ENCODE measurements around the gene PITRM1. TPM values are rescaled to one million over a fixed set of nuclear protein-coding genes. Genes with fewer than 3 reads are reported as not detected.

Gene PITRM1
- total and polyA plus RNA-seq, 2 experiments from 2014 or later = 44.1 to 45.9 TPM

GRCh38 chr10:3117486-3117885 is 55.1 kb downstream of the PITRM1 start:
- Histone ChIP-seq H3K4me1 (ENCODE audit: insufficient read depth) (no peaks in the 10 kb centered on the region), H3K79me2 (no peaks in the 10 kb centered on the region), H3K9me3 (ENCODE audit: low read depth) (no peaks in the 10 kb centered on the region), H3K36me3 (replicated peaks; ENCODE audit: insufficient read depth, low read depth) (no peaks in the 10 kb centered on the region), H3K27me3 (no peaks in the 10 kb centered on the region), H3K4me2 (no peak overlapping the region), H2AFZ (no peak overlapping the region), H3K27ac (no peak overlapping the region), H3K9me2 (replicated peaks; ENCODE audit: insufficient read depth) (no peaks in the 10 kb centered on the region), H3K4me3 (no peak overlapping the region), H4K20me1 (ENCODE audit: insufficient read depth, poor library complexity, severe bottlenecking) (no peaks in the 10 kb centered on the region)
- WGBS (ENCODE audit: low lambda C conversion rate, missing lambda C conversion rate) = 96% methylated on average over 12 of the region's 12 CpGs
- no peak for DNase-seq (ENCODE audit: low spot score)
- no peak for TF ChIP-seq EZH2 (IDR thresholded peaks at IDR 0.05; ENCODE audit: borderline replicate concordance)
- TF ChIP-seq, protein P1, sequence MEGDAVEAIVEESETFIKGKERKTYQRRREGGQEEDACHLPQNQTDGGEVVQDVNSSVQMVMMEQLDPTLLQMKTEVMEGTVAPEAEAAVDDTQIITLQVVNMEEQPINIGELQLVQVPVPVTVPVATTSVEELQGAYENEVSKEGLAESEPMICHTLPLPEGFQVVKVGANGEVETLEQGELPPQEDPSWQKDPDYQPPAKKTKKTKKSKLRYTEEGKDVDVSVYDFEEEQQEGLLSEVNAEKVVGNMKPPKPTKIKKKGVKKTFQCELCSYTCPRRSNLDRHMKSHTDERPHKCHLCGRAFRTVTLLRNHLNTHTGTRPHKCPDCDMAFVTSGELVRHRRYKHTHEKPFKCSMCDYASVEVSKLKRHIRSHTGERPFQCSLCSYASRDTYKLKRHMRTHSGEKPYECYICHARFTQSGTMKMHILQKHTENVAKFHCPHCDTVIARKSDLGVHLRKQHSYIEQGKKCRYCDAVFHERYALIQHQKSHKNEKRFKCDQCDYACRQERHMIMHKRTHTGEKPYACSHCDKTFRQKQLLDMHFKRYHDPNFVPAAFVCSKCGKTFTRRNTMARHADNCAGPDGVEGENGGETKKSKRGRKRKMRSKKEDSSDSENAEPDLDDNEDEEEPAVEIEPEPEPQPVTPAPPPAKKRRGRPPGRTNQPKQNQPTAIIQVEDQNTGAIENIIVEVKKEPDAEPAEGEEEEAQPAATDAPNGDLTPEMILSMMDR (IDR thresholded peaks at IDR 0.05; ENCODE audit: poor library complexity) = no peak
- no peak for TF ChIP-seq EZH2phosphoT487 (IDR thresholded peaks at IDR 0.05; ENCODE audit: low read depth, severe bottlenecking, unreplicated experiment)

DNA sequence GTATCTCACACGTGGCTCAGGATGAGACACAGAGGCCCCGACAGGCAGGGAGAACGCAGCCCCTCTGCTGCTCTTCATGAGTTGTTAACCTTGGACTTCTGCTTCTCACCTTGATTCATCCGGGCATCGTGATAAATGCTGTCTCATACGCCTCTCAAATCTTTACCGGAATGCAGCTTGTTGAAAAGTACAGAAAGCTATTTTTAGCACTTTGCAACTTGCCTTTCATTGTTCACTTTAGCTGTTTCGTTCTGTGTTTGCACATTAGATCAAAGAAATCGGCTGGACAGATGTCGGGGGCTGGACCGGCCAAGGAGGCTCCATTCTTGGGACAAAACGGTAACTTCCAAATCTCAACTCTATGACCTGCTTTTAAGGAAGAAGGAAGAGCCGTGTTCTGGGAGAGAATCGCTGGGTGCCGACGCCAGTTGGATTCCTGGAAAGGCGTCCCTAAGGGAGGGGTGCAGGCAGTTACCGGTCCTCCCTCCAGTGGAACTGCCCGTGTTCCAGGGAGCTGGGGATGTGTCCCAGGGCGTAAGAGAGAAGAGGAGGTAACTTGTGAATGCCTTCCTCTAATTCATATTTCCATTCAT is 56.0 kb downstream of the PITRM1 start:
- Histone ChIP-seq H3K4me1 (ENCODE audit: insufficient read depth) (no peaks in the 10 kb centered on the region), H3K9me2 (replicated peaks; ENCODE audit: insufficient read depth) (no peaks in the 10 kb centered on the region), H4K20me1 (ENCODE audit: insufficient read depth, poor library complexity, severe bottlenecking) (no peaks in the 10 kb centered on the region), H3K9me3 (ENCODE audit: low read depth) (no peaks in the 10 kb centered on the region), H3K27me3 (no peaks in the 10 kb centered on the region), H3K36me3 (replicated peaks; ENCODE audit: insufficient read depth, low read depth) (no peaks in the 10 kb centered on the region), H2AFZ (no peak overlapping the region), H3K4me2 (no peak overlapping the region), H3K79me2 (no peaks in the 10 kb centered on the region), H3K27ac (no peak overlapping the region), H3K4me3 (no peak overlapping the region)
- TF ChIP-seq, protein P1 (IDR thresholded peaks at IDR 0.05; ENCODE audit: poor library complexity) = no peak
- TF ChIP-seq EZH2 (IDR thresholded peaks at IDR 0.05; ENCODE audit: borderline replicate concordance) (no peak), EZH2phosphoT487 (IDR thresholded peaks at IDR 0.05; ENCODE audit: low read depth, severe bottlenecking, unreplicated experiment) (no peak)
- WGBS (ENCODE audit: low lambda C conversion rate, missing lambda C conversion rate) = 75% methylated on average over 20 of the region's 20 CpGs
- no peak for DNase-seq (ENCODE audit: low spot score)

DNA sequence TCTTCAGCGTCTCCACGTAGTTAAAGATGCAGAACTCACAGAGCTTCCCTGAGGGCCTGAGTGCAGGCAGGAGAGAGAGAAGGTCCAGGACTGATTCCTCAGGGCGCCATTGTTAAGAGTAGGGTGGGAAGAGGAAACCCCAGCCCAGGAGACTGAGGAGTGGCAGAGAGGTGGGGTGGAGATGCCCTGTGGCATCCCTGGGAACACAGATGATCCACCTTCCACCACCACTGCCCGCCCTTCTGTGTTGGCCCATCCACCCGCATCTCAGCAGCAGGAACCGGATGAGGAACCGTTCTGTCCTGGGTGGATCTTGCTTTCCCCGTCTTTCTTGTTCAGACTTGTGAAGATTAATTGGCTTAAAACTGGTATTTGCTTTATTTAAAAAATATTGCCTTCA is 56.9 kb downstream of the PITRM1 start:
- Histone ChIP-seq H3K9me2 (replicated peaks; ENCODE audit: insufficient read depth) (no peaks in the 10 kb centered on the region), H3K9me3 (ENCODE audit: low read depth) (no peaks in the 10 kb centered on the region), H3K36me3 (replicated peaks; ENCODE audit: insufficient read depth, low read depth) (no peaks in the 10 kb centered on the region), H3K27ac (no peak overlapping the region), H4K20me1 (ENCODE audit: insufficient read depth, poor library complexity, severe bottlenecking) (no peaks in the 10 kb centered on the region), H2AFZ (no peak overlapping the region), H3K79me2 (no peaks in the 10 kb centered on the region), H3K4me3 (no peak overlapping the region), H3K4me2 (no peak overlapping the region), H3K4me1 (ENCODE audit: insufficient read depth) (no peaks in the 10 kb centered on the region), H3K27me3 (no peaks in the 10 kb centered on the region)
- 94% methylated on average over 8 of the region's 8 CpGs for WGBS (ENCODE audit: low lambda C conversion rate, missing lambda C conversion rate)
- TF ChIP-seq, protein P1 (IDR thresholded peaks at IDR 0.05; ENCODE audit: poor library complexity) = no peak
- TF ChIP-seq EZH2phosphoT487 (IDR thresholded peaks at IDR 0.05; ENCODE audit: low read depth, severe bottlenecking, unreplicated experiment) = no peak
- no peak for TF ChIP-seq EZH2 (IDR thresholded peaks at IDR 0.05; ENCODE audit: borderline replicate concordance)
- no peak for DNase-seq (ENCODE audit: low spot score)

Data from hepatocyte (in vitro differentiated cells).